Fibroblast of skin of back (primary cell): Measurements from ENCODE around the gene LRP3.
"Not testable (repeated sequence)": the region's sequence is repeated elsewhere in the genome, so short reads cannot be mapped to it uniquely, and the experiment has no call there.

Experiments used
- DNase-seq: peaks from one replicate; pipeline ENCODE4 v3.0.0-alpha.2; 2013

LRP3 gene

DNA sequence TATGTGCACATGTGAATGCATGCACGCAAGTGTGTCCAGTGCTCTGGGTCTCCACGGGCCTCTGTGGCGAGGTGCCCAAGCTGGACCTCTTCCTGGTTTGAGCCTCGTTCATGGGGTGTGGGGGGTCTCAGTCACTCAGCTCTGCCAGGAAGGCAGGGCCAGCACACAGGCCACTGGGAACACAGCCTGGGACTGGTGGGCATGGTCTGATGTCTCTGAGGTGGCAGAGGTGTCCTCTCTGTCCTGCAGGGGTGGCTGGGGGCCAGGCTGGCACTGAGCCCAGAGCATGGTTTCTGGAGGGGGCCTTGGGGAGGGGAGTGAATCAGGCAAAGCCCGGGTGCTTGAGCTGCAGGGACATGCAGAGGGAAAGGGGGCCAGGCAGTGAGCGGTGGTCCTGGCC is 9.4 kb downstream of the LRP3 start:
- no peak for DNase-seq

- DNase-seq: no peak
Observed at GRCh38 chr19:33204136-33204973, 10.2 kb downstream of the LRP3 start.

DNA sequence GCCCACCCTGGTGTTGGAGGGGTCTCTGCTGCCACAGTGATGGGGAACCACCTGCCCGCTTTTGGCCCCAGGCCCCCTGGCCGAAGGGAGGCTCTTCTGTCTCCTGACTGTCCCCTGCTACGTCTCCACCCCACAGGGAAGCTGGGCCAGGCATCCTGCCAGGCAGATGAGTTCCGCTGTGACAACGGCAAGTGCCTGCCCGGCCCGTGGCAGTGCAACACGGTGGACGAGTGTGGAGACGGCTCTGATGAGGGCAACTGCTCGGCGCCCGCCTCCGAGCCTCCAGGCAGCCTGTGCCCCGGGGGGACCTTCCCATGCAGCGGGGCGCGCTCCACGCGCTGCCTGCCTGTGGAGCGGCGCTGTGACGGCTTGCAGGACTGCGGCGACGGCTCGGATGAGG is 11.0 kb downstream of the LRP3 start:
- no peak for DNase-seq

DNA sequence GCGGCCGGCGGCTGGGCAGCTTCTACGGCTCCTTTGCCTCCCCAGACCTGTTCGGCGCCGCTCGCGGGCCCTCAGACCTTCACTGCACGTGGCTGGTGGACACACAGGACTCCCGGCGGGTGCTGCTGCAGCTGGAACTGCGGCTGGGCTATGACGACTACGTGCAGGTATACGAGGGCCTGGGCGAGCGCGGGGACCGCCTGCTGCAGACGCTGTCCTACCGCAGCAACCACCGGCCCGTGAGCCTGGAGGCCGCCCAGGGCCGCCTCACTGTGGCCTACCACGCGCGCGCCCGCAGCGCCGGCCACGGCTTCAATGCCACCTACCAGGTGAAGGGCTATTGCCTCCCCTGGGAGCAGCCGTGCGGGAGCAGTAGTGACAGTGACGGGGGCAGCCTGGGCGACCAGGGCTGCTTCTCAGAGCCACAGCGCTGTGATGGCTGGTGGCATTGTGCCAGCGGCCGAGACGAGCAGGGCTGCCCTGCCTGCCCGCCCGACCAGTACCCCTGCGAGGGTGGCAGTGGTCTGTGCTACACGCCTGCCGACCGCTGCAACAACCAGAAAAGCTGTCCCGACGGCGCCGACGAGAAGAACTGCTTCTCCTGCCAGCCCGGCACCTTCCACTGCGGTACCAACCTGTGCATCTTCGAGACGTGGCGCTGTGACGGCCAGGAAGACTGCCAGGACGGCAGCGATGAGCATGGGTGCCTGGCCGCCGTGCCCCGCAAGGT is 11.6 kb downstream of the LRP3 start:
- no peak for DNase-seq

- DNase-seq: no peak
Observed at GRCh38 chr19:33206261-33207039, 12.3 kb downstream of the LRP3 start.

DNA sequence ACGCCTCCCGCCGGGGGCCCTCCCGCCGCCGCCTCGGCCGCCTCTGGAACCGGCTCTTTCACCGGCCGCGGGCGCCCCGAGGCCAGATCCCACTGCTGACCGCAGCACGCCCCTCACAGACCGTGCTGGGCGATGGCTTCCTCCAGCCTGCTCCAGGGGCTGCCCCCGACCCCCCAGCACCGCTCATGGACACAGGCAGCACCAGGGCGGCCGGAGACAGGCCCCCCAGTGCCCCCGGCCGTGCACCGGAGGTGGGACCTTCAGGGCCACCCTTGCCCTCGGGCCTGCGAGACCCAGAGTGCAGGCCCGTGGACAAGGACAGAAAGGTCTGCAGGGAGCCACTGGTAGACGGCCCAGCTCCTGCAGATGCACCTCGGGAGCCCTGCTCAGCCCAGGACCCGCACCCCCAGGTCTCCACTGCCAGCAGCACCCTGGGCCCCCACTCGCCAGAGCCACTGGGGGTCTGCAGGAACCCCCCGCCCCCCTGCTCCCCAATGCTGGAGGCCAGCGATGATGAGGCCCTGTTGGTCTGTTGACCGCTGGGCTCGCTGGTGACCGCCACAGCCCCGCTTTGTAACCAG is 13.0 kb downstream of the LRP3 start:
- no peak for DNase-seq

- DNase-seq: no peak
Observed at GRCh38 chr19:33207903-33208302, 13.8 kb downstream of the LRP3 start.

GRCh38 chr19:33208371-33208895 is 14.3 kb downstream of the LRP3 start:
- no peak for DNase-seq

GRCh38 chr19:33208904-33209849 is 15.0 kb downstream of the LRP3 start:
- DNase-seq: no peak

DNA sequence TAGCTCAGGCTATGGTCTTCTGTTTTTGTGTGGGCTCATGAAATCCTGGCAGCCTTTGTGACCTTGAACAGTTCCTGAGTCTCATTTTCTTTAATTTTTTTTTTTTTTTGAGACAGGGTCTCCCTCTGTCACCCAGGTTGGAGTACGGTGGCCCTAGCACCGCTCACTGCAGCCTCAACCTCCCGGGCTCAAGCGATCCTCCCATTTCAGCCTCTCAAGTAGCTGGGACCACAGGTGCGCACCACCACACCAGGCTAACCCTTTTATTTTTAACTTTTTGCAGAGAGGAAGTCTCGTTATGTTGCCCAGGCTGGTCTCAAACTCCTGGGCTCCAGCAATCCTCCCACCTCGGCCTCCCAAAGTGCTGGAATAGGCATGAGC is 15.7 kb downstream of the LRP3 start:
- not testable (repeated sequence) for DNase-seq

GRCh38 chr19:33210266-33210940 is 16.3 kb downstream of the LRP3 start:
- no peak for DNase-seq

GRCh38 chr19:33211794-33212435 is 17.8 kb downstream of the LRP3 start:
- no peak for DNase-seq

GRCh38 chr19:33212436-33213172 is 18.5 kb downstream of the LRP3 start:
- DNase-seq: no peak

DNA sequence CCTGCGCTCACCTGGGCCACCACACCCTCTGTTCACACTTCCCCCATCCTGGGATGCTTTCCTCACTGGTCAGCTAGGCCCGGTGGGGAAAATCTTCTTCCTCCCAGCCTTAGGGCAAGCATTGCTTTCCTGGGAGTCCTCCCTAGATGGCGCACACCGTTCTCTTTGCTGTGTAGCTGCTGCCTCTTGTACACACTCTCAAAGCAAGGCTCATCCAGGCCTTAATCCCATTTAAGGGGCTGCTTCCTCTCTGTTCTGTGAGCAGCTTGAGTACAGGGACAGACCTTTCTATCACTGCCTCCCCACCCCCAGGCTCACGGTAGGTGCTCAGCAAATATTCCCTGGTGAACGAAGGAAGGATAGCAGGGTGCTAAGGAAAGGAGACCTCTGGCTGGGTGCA is 20.5 kb downstream of the LRP3 start:
- peak; percentile 11 for DNase-seq

GRCh38 chr19:33215438-33216197 is 21.5 kb downstream of the LRP3 start:
- DNase-seq: no peak

- DNase-seq: no peak
Observed at GRCh38 chr19:33216198-33216830, 22.2 kb downstream of the LRP3 start.

- DNase-seq: no peak
Observed at GRCh38 chr19:33217881-33218280, 23.8 kb downstream of the LRP3 start.

DNA sequence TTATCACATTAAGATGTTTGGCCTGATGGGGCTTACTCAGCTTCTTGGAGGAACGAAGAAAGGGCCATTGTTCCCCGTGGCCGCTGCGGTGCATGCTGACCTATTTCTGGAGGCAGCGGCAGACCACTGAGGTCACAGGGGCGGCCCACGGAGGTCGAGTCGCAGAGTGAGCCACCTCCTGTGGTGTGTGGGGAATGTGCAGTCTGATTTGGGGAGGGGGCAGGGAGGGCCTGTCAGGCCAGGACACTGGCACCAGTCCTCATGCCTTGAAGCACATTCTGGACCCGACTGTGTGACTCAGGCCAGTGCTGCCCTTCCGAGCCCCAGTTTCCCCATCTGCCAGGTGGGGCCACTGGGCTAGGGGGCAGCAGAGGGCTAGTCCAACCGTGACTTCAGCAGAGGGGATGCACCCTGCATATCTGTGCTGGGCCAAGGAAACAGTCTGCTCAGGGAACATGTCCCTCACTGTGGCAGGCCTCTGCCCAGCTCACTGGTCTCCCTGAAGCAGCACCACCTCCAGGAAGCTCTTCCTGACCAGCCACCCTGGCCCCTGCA is 25.2 kb downstream of the LRP3 start:
- DNase-seq: no peak
